Hematopoietic multipotent progenitor cell treated with erythropoietin and hydrocortisone succinate and interleukin-3 and kit ligand, for 15 days (in vitro differentiated cells): ENCODE data around the gene CTSE.

Experiments used
- DNase-seq: peaks from one replicate; pipeline ENCODE4 v3.0.0-alpha.2; 2015; ENCODE audit warnings: low spot score

The CTSE gene

GRCh38 chr1:205991237-205991636 is 32.5 kb downstream of the CTSE start:
- no peak for DNase-seq

- no peak for DNase-seq
These were observed 33.5 kb downstream of the CTSE start for GRCh38 chr1:205990226-205990625.

GRCh38 chr1:205989786-205990185 is 33.9 kb downstream of the CTSE start:
- no peak for DNase-seq

- no peak for DNase-seq
These were observed 35.1 kb downstream of the CTSE start for GRCh38 chr1:205988585-205988995.

- DNase-seq, result no peak
These were observed 36.8 kb downstream of the CTSE start for GRCh38 chr1:205986861-205987260.

GRCh38 chr1:205986292-205986691 is 37.4 kb downstream of the CTSE start:
- DNase-seq, result no peak

- DNase-seq, result no peak
These were observed 38.2 kb downstream of the CTSE start for GRCh38 chr1:205985330-205986005.

GRCh38 chr1:205983925-205984725 is 39.6 kb downstream of the CTSE start:
- peak; percentile 27 for DNase-seq

- DNase-seq, result no peak
These were observed 42.4 kb downstream of the CTSE start for GRCh38 chr1:205981257-205981656.

GRCh38 chr1:205980237-205980870 is 43.3 kb downstream of the CTSE start:
- DNase-seq, result no peak

- DNase-seq, result no peak
These were observed 44.4 kb downstream of the CTSE start for GRCh38 chr1:205979301-205979700.

GRCh38 chr1:205978676-205979075 is 45.0 kb downstream of the CTSE start:
- DNase-seq, result no peak

- peak; percentile 77 for DNase-seq
These were observed 46.2 kb downstream of the CTSE start for GRCh38 chr1:205977402-205978014.

GRCh38 chr1:205976708-205977401 is 46.8 kb downstream of the CTSE start:
- DNase-seq, result no peak

GRCh38 chr1:205976036-205976435 is 47.7 kb downstream of the CTSE start:
- DNase-seq, result no peak

- DNase-seq, result no peak
These were observed 48.2 kb downstream of the CTSE start for GRCh38 chr1:205975387-205975998.

- DNase-seq, result no peak
These were observed 49.0 kb downstream of the CTSE start for GRCh38 chr1:205974712-205975111.

GRCh38 chr1:205973377-205974232 is 50.1 kb downstream of the CTSE start:
- DNase-seq, result no peak

- no peak for DNase-seq
These were observed 51.1 kb downstream of the CTSE start for GRCh38 chr1:205972491-205973168.

- DNase-seq, result no peak
These were observed 51.6 kb downstream of the CTSE start for GRCh38 chr1:205972081-205972480.
